ENCODE data around the gene ISM1.

GRCh38 chr20:13228771-13229170 lies 7.7 kb downstream of the ISM1 start:
- TF ChIP-seq EZH2 (IDR thresholded peaks at IDR 0.05; ENCODE audit: borderline replicate concordance, low read depth, low read length, severe bottlenecking): no peak
- no peak for TF ChIP-seq CTCF (IDR thresholded peaks at IDR 0.05; ENCODE audit: borderline replicate concordance, extremely low read depth, low read length, poor library complexity, severe bottlenecking)
